NAMALWA (cell line): Measurements from ENCODE around the gene NR3C1.
A peak's percentile ranks its signal among the peaks of the same experiment; 100 is the strongest.

Experiments used
- DNase-seq: peaks from one replicate; pipeline ENCODE4 v3.0.0-alpha.2; 2015; ENCODE audit warnings: low spot score

NR3C1 gene

GRCh38 chr5:143362664-143363227 lies 40.7 kb downstream of the NR3C1 start:
- no peak for DNase-seq

GRCh38 chr5:143361438-143361837 lies 42.0 kb downstream of the NR3C1 start:
- no peak for DNase-seq

- no peak for DNase-seq
Measured at GRCh38 chr5:143360755-143361154, 42.7 kb downstream of the NR3C1 start.

- no peak for DNase-seq
Measured at GRCh38 chr5:143359869-143360268, 43.6 kb downstream of the NR3C1 start.

- DNase-seq = no peak
Measured at GRCh38 chr5:143356855-143357583, 46.5 kb downstream of the NR3C1 start.

GRCh38 chr5:143355710-143356109 lies 47.8 kb downstream of the NR3C1 start:
- DNase-seq = peak; percentile 53

GRCh38 chr5:143354025-143354424 lies 49.5 kb downstream of the NR3C1 start:
- DNase-seq = no peak

- no peak for DNase-seq
Measured at GRCh38 chr5:143352691-143353090, 50.8 kb downstream of the NR3C1 start.

GRCh38 chr5:143350751-143351602 lies 52.5 kb downstream of the NR3C1 start:
- DNase-seq = no peak

GRCh38 chr5:143350341-143350740 lies 53.1 kb downstream of the NR3C1 start:
- DNase-seq = no peak

GRCh38 chr5:143349177-143349576 lies 54.3 kb downstream of the NR3C1 start:
- no peak for DNase-seq

GRCh38 chr5:143347698-143348344 lies 55.7 kb downstream of the NR3C1 start:
- DNase-seq = no peak

GRCh38 chr5:143347046-143347445 lies 56.4 kb downstream of the NR3C1 start:
- DNase-seq = no peak

- no peak for DNase-seq
Measured at GRCh38 chr5:143345671-143346440, 57.6 kb downstream of the NR3C1 start.

GRCh38 chr5:143343042-143343441 lies 60.4 kb downstream of the NR3C1 start:
- no peak for DNase-seq

GRCh38 chr5:143342607-143343006 lies 60.9 kb downstream of the NR3C1 start:
- DNase-seq = no peak

- DNase-seq = no peak
Measured at GRCh38 chr5:143341807-143342570, 61.5 kb downstream of the NR3C1 start.

- DNase-seq = no peak
Measured at GRCh38 chr5:143340891-143341685, 62.4 kb downstream of the NR3C1 start.

- DNase-seq = no peak
Measured at GRCh38 chr5:143338658-143339366, 64.7 kb downstream of the NR3C1 start.
